Esophagus muscularis mucosa (tissue), 4 donors: ENCODE results near the gene SYNGR1. TPM values are rescaled to one million over a fixed set of nuclear protein-coding genes. Genes with fewer than 3 reads are reported as not detected.
A peak's percentile ranks its signal among the peaks of the same experiment; 100 is the strongest.

Experiments
- DNase-seq: peaks from one replicate; pipeline ENCODE4 v3.0.0-alpha.2; 2017; ENCODE audit errors: extremely low spot score
- H3K27ac ChIP-seq, 4 donors: fragments of 200-600 bp; sonication (generic); replicated peaks in 1 of 4; 1 replicate in 3 of 4; 2 replicates in 1 of 4; pipeline ENCODE4 v1.5.1; 2016 to 2019; ENCODE audit warnings: mild to moderate bottlenecking in 1 of 4
- H3K27me3 ChIP-seq, 4 donors: fragments of 200-600 bp; sonication (generic); one replicate each; pipeline versions ENCODE4 v1.5.1 to v1.6.0; 2016 to 2019
- H3K36me3 ChIP-seq, 4 donors: fragments of 200-600 bp; sonication (generic); one replicate each; pipeline ENCODE4 v1.5.1; 2016 to 2019
- H3K4me1 ChIP-seq, 4 donors: fragments of 200-600 bp; sonication (generic); one replicate each; pipeline ENCODE4 v1.5.1; 2016 to 2019
- H3K4me3 ChIP-seq, 4 donors: fragments of 200-600 bp; sonication (generic); 1 replicate in 2 of 4; 2 replicates in 2 of 4; pipeline ENCODE4 v1.5.1; 2016 to 2019; ENCODE audit warnings: mild to moderate bottlenecking in 4 of 4, moderate library complexity in 1 of 4
- H3K9me3 ChIP-seq, 4 donors: fragments of 200-600 bp; sonication (generic); 1 replicate in 3 of 4; 2 replicates in 1 of 4; pipeline ENCODE4 v1.5.1; 2016 to 2019
- CTCF ChIP-seq, 3 experiments: fragments of 200-600 bp in 2 of 3; fragments of 450-650 bp in 1 of 3; sonication (generic) in 2 of 3; IDR thresholded peaks; one replicate each; pipeline ENCODE4 v1.5.1; 2017 to 2019; ENCODE audit warnings: antibody characterized with exemption in 3 of 3, mild to moderate bottlenecking in 2 of 3, moderate library complexity in 1 of 3
- EP300 ChIP-seq: sonication (generic); formaldehyde crosslinking; IDR thresholded peaks from one replicate; pipeline ENCODE4 v1.6.1; 2017; ENCODE audit warnings: antibody characterized with exemption
- POLR2A ChIP-seq: fragments of 450-650 bp; IDR thresholded peaks from one replicate; pipeline ENCODE4 v1.6.1; 2017; ENCODE audit warnings: antibody characterized with exemption, moderate library complexity, mild to moderate bottlenecking, low read depth
- POLR2AphosphoS5 ChIP-seq, 2 donors: sonication (generic); formaldehyde crosslinking; IDR thresholded peaks; one replicate each; pipeline ENCODE4 v1.6.1; 2017; ENCODE audit warnings: antibody characterized with exemption in 2 of 2
- WGBS: methylation state at CpG from one replicate; pipeline ENCODE4 v1.1.5; 2018; 5-methylcytosine and 5-hydroxymethylcytosine counted together
- intact Hi-C: fragments of 100-400 bp; cut with DNase I; formaldehyde crosslinking; loops from one replicate; pipeline ENCODE4 v1.15.1; 2023
- total RNA-seq, 4 donors: library from RNA; depleted of rRNA; stranded (reverse); fragments of >200 nt; gene quantifications; one replicate each; pipeline versions ENCODE4 v1.1.0 to v1.2.1, GENCODE V29; 2016

Gene SYNGR1
- total RNA-seq, 4 donors from 2014 or later: 14.4 to 29.4 (median 24.0) TPM

- no peak for DNase-seq
- intact Hi-C loops: no loop called here
- H3K36me3 ChIP-seq: peaks cover 20 to 25% (median 24%) of the 10 kb centered on the region in 4 donors
- H3K4me3 ChIP-seq: peak overlapping the region; percentile 26 to 39 (median 30)
- H3K27me3 ChIP-seq: no peaks in the 10 kb centered on the region
- H3K9me3 ChIP-seq: no peaks in the 10 kb centered on the region
- TF ChIP-seq POLR2AphosphoS5 (IDR thresholded peaks at IDR 0.05) (peak; percentile 70), POLR2A (no peak)
- peak overlapping the region; percentile 70 to 84 (median 76) for H3K27ac ChIP-seq
- peaks cover 7 to 46% (median 31%) of the 10 kb centered on the region in 4 donors for H3K4me1 ChIP-seq
- WGBS: 46% methylated on average over 18 of the region's 24 CpGs
Observed at GRCh38 chr22:39308614-39309363, 41.0 kb upstream of the SYNGR1 start.

- H3K4me1 ChIP-seq: peaks cover 13 to 50% (median 35%) of the 10 kb centered on the region in 4 donors
- TF ChIP-seq POLR2AphosphoS5 (IDR thresholded peaks at IDR 0.05) (no peak), POLR2A (no peak), EP300 (no peak), CTCF (IDR thresholded peaks at IDR 0.05) (no peak)
- H3K27me3 ChIP-seq: no peaks in the 10 kb centered on the region
- 84% methylated on average over 18 of the region's 18 CpGs for WGBS
- intact Hi-C loops: no loop called here
- peak overlapping the region; percentile 70 to 84 (median 76) for H3K27ac ChIP-seq
- DNase-seq: no peak
- peak overlapping the region in 2 of 4 donors; percentile 26 to 39 for H3K4me3 ChIP-seq
- peaks cover 26 to 32% (median 30%) of the 10 kb centered on the region in 4 donors for H3K36me3 ChIP-seq
- no peaks in the 10 kb centered on the region for H3K9me3 ChIP-seq
Observed at GRCh38 chr22:39309364-39309861, 40.4 kb upstream of the SYNGR1 start.

GRCh38 chr22:39309881-39310714, 39.7 kb upstream of the SYNGR1 start:
- H3K4me1 ChIP-seq: peaks cover 20 to 57% (median 42%) of the 10 kb centered on the region in 4 donors
- H3K9me3 ChIP-seq: no peaks in the 10 kb centered on the region
- H3K4me3 ChIP-seq: no peak overlapping the region
- H3K27ac ChIP-seq: peak overlapping the region; percentile 70 to 84 (median 76)
- H3K27me3 ChIP-seq: no peaks in the 10 kb centered on the region
- TF ChIP-seq POLR2AphosphoS5 (IDR thresholded peaks at IDR 0.05): no peak
- TF ChIP-seq POLR2A: no peak
- no peak for TF ChIP-seq EP300
- TF ChIP-seq CTCF (IDR thresholded peaks at IDR 0.05): no peak
- peaks cover 33 to 38% (median 37%) of the 10 kb centered on the region in 4 donors for H3K36me3 ChIP-seq
- DNase-seq: no peak
- 85% methylated on average over 13 of the region's 16 CpGs for WGBS
- intact Hi-C loops: loop anchor here (2.0 kb wide), 1 partner anchor 139 kb away; no protein-coding TSS in a partner anchor

- 84% methylated on average over 11 of the region's 19 CpGs for WGBS
- H3K27me3 ChIP-seq: no peaks in the 10 kb centered on the region
- no peak overlapping the region for H3K4me3 ChIP-seq
- TF ChIP-seq EP300 (no peak), POLR2AphosphoS5 (IDR thresholded peaks at IDR 0.05) (no peak), CTCF (IDR thresholded peaks at IDR 0.05) (no peak), POLR2A (no peak)
- no peak overlapping the region for H3K27ac ChIP-seq
- intact Hi-C loops: loop anchor here (2.0 kb wide), 1 partner anchor 141 kb away; no protein-coding TSS in a partner anchor
- H3K36me3 ChIP-seq: peaks cover 50 to 55% (median 54%) of the 10 kb centered on the region in 4 donors
- peaks cover 36 to 71% (median 59%) of the 10 kb centered on the region in 4 donors for H3K4me1 ChIP-seq
- DNase-seq: no peak
- no peaks in the 10 kb centered on the region for H3K9me3 ChIP-seq
Observed at GRCh38 chr22:39311592-39312400, 38.0 kb upstream of the SYNGR1 start.
